ENCODE results near the gene ILRUN.
"Not testable (repeated sequence)": the region's sequence is repeated elsewhere in the genome, so short reads cannot be mapped to it uniquely, and the experiment has no call there.

The ILRUN gene

GRCh38 chr6:34664256-34664971 lies 32.2 kb downstream of the ILRUN start:
- DNase-seq (ENCODE audit: low read depth): no peak

GRCh38 chr6:34663831-34664255 lies 32.7 kb downstream of the ILRUN start:
- DNase-seq (ENCODE audit: low read depth): no peak

- no peak for DNase-seq (ENCODE audit: low read depth)
These were observed 33.2 kb downstream of the ILRUN start for GRCh38 chr6:34663371-34663770.

GRCh38 chr6:34661357-34661756 lies 35.2 kb downstream of the ILRUN start:
- no peak for DNase-seq (ENCODE audit: low read depth)

- no peak for DNase-seq (ENCODE audit: low read depth)
These were observed 37.8 kb downstream of the ILRUN start for GRCh38 chr6:34658605-34659265.

GRCh38 chr6:34657979-34658480 lies 38.5 kb downstream of the ILRUN start:
- DNase-seq (ENCODE audit: low read depth): not testable (repeated sequence)

GRCh38 chr6:34657307-34657978 lies 39.1 kb downstream of the ILRUN start:
- DNase-seq (ENCODE audit: low read depth): no peak

GRCh38 chr6:34657037-34657306 lies 39.6 kb downstream of the ILRUN start:
- no peak for DNase-seq (ENCODE audit: low read depth)

- no peak for DNase-seq (ENCODE audit: low read depth)
These were observed 40.1 kb downstream of the ILRUN start for GRCh38 chr6:34656378-34657036.

- DNase-seq (ENCODE audit: low read depth): not testable (repeated sequence)
These were observed 40.6 kb downstream of the ILRUN start for GRCh38 chr6:34655876-34656377.

GRCh38 chr6:34654061-34654710 lies 42.4 kb downstream of the ILRUN start:
- DNase-seq (ENCODE audit: low read depth): no peak

GRCh38 chr6:34652263-34652662 lies 44.3 kb downstream of the ILRUN start:
- DNase-seq (ENCODE audit: low read depth): no peak

GRCh38 chr6:34650823-34651222 lies 45.7 kb downstream of the ILRUN start:
- DNase-seq (ENCODE audit: low read depth): no peak

- not testable (repeated sequence) for DNase-seq (ENCODE audit: low read depth)
These were observed 46.3 kb downstream of the ILRUN start for GRCh38 chr6:34650232-34650631.

GRCh38 chr6:34648806-34649205 lies 47.8 kb downstream of the ILRUN start:
- no peak for DNase-seq (ENCODE audit: low read depth)
